ENCODE data around the gene HNRNPL.
"Not testable (repeated sequence)": the region's sequence is repeated elsewhere in the genome, so short reads cannot be mapped to it uniquely, and the experiment has no call there.

HNRNPL gene

DNA sequence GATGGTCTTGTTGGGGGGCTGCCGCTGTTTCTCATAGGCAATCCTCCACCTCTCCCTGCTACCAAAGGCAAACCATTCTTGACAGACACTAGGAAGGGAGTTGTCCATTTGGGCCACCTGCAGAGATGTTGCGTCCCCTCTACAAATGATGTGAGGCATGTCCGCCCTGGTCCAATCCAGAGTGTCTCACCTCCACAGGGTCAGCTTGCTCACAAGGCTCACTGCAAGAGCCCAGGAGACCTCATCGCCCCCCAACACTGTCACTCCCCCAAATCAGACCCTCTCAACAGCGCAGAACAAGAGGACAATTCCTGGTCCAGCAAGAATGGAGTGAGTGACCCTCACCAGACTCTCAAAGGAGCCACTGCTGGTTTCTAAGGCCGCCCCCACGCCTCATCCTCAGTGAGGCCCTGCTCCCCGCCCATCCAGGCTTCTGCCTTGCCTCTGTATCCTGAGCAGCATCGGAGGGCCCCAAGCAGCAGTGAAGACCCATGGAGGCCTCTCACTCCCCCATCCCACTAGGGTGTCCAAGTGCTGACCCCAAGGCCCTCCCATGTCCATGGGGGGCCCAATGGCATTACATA lies 6.5 kb downstream of the HNRNPL start:
- no peak for DNase-seq

DNA sequence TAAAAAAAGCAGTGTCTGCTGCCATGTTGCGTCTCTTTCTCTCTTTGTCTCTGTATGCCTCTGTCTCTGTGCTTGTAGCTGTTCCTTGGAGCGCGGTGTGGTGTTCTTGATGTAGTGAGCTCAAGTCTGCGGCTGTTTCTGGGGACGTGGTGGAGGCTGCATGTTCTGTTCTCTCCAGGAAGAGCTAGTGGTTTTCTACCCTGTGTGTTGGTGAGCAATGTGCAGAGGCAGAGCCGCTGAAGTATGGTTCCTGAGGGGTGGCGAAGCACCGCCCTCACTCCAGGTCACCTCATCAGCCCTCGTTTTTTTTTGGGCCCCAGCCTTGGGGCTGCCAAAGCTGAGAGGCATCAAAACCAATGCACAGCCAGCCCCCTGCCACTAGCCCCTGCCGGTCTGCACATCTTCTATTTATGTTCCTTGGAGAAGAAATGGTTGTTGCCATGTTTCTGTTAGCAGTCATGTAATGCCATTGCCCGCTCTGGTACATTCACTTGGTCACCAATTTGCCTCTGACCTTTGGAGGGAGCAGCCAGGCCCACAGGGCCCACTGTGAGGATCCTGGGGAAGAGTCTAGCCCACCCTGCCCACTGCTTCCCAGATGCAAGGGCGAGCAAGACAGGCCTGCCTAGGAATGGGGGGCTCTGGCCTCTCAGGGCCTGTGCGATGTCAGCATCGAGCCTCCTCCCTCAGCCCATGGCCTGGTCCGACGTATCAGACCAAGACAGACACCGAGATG lies 7.2 kb downstream of the HNRNPL start:
- peak in 1 of 2 donors; percentile 43 for DNase-seq

DNA sequence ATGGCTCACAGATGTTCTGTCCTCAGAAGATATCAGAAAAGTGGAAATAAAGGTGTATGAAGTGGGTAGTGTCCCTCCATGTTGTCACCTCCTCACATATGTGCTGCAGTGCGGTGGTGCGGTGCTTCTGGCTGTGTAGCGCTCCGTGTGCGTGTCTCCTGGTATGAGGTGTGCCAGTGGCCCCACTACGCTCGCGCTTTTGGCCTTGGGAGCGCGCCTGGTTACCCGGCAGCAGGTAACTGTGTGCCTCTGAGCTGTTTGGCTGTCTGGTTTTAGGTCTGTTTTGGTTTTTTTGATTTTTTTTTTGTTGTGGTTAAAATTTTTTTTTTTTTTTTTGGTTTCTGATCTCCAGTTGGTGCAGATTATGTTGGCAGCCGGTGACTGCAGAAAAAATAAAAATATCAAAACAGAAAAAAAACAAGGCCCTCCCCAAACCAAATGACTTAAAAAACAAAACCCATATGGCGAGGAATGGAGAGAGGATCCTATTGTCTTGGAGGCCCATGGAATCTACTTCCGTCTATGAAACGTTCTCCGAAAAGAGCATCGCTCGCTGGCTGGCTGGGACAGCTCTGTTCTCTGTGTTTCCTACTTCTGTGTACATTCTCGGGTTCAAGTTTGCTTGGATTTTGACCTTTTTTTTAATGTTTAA lies 7.9 kb downstream of the HNRNPL start:
- DNase-seq, result no peak

DNA sequence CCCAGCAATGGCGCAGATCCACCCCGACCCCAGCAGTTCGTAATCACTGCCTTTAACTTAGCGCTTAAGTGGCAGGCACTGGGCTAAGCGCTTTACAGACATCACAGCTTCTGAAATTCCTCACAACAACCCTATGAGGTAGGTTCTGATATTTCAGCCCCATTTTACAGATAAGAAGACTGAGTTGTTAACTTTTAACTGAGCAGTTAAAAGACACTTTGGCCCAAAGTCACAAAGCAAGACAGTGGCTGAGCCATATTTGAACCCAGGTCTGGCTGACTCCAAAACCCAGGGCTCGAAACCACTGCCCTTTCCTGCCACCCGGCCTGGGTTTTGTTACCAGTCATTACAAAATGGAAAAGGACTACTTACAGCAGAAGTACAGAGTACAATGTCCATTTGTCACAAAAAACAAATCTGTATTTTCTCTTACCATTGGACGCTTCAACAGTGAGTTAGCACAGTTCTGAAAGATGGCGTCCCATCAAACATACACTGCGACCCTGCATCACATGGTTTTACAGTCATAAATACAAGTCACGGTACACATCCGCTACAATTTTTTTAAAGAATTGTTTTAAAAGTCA lies 8.5 kb downstream of the HNRNPL start:
- DNase-seq, result no peak

DNA sequence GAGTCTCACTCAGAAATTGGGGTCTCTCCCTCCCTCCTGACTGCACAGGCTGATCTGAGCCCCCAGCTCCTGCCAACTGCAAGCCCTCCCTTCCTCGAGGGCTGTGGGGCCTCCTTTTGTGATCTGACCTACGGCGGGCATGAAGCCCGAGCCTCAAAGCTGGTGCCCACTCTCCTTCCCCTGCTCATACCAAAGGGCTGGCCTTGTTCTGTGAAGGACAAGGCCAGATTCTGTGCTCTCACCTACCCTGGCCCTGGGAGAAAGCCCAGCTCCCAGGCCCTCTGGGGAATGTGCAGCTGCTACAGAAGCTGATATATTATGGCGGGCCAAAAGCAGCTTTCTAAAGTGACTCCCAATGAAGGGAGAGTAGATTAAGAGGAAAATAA lies 9.2 kb downstream of the HNRNPL start:
- DNase-seq, result no peak

DNA sequence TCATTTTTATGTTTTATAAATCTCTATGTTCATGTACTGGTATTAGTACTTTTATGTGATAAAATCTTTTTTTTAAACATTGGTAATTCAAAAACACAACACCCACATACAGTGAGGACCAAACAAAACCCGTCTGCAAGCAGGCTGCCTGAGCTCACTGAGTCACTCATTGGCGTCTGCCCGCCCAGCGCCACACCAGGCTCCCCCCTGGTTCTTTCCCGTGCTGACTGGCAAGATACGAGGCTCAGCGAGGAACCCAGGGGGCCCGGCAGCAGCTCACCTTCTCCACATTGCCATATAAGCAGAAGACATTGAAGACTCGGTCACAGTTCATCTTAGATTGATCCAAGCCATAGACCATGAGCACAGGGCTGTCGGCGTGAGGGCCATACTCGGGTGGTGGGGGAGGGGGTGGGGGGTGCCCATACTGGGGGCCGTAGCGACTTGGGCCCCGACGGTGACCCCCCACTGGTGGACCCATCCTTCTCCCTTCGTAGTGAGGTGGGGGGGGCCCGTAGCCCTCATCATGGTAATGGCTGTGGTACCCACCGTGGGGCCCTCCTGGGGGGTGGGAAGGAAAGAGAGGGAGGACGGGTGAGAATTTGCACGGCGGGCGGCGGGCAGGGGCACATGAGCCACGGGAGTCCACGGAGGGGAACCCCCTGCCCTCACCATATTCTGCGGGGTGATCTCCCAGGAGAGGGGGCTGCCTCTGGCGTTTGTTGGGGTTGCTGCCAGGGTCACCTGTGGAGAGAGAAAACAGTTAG lies 9.8 kb downstream of the HNRNPL start:
- no peak for DNase-seq

DNA sequence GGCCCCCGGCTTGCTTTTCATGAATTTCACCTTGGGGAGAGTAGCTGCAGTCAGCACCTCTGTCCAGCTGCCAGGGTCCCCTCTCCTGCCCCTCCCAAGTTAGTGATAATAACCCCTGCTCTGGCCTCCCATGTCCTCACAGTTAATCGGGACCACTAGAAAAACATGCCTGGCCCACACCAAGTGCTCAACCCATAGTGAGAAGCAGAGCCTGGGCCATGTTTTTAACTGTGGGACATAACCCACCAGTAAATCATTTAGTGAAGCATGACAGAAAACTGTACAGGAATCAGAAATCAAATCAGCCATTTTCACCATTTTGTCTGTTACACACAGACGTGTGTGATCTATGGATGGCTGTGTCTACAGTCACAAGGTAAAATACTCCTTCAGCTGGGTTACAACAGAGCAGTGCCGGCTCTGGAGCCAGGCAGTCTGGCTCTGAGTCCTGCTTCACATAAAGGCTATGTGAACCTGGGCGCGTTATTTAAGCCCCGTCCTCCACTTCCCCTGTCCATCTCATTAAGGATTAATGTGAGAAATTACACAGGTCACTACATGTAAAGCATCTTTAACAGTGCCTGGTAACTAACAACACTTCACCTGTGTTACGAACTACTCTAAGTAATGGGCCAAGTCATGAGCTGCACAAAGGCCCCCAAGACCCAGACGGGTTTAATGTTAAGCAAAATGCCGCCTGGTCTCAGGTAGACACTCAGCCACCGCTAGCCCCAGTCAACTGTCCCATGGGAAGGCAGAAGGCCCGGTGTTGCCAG lies 10.6 kb downstream of the HNRNPL start:
- no peak for DNase-seq

DNA sequence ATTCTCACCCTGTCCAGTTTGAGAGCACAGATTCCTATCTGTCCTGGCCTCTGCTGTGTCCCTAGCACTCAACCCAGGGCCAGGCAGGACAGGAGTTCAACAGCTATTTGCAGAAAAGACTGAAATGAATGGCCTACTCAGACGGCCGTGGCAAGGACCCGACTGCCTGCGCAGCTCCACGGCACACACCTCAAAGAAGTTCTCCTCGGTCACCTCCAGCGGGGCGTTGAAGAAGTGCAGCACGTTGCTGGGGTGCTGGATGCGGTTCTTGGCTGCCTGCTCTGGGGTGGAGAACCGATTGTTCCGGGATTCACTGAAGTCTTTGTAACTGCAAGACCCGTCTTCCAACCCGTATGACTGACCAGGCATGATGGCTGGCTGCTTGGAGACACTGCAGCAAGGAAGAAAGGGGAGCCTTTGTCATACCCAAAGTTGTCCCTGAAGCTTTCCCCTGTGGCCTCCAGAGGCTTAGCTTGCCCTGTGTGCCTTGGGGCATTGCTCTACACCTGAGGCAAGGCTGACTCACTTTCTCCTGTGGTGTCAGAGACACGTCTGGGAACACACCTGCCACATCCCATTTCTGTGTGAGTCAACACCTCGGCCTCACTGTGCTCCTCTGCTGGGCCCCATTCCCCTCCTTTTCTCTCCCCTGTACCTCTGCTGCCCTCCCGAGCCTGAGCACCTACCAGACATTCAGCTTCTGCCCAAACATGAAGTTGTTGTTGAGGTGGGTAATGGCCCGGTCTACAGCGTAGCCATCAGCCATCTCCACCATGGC lies 11.4 kb downstream of the HNRNPL start:
- peak; percentile 40 to 58 for DNase-seq

DNA sequence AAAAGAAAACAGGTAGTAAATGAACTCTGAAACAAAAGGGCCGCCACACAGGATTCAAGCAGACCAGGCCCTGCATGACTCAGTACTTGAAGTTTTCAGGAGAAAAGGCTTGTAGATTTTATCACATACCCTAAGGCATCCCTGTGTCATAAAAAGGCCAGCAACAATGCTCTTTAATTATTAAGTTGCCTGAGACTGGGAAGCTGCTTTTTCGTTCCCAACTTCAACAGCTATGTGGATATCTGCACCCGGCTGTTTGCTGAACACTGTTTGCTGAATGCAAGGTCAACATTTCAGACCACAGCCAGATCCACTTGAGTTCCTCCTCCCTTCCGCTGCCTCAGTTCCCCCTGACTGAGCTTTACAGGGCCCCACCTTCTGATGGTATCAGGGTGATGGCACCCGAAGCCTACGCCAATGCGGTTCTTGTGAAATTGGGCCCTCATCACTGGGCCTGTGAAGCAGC lies 12.1 kb downstream of the HNRNPL start:
- no peak for DNase-seq

DNA sequence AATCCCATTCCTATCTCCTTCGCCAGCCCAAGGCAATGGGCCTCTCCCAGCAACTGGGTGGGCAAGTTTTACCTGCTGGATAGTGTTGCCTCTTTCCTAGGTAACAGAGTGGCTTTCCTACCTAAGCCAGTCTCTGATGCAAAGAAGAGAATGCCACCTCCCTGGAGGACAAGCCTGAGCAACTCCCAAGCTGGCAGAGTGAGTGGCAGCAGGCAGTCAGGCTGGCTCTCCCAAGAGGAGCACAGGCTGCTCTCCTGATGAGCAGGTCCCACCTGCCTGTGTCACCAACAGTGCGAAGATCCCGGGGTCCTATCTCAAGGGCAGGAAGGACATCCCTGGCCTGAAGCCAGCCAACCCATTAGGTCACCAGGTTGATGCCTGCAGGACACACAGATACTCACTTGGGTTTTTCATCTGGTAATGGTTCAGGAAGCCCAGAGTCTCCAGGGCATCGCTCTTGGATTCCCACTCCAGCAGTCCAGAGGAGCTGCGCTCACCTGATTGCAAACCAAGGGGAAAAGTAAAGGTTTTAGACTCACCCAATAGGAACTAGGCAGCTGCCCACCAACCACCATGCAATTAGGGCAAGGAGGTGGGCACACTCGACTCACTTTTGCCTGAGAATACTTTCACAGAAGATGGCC lies 12.7 kb downstream of the HNRNPL start:
- no peak for DNase-seq

DNA sequence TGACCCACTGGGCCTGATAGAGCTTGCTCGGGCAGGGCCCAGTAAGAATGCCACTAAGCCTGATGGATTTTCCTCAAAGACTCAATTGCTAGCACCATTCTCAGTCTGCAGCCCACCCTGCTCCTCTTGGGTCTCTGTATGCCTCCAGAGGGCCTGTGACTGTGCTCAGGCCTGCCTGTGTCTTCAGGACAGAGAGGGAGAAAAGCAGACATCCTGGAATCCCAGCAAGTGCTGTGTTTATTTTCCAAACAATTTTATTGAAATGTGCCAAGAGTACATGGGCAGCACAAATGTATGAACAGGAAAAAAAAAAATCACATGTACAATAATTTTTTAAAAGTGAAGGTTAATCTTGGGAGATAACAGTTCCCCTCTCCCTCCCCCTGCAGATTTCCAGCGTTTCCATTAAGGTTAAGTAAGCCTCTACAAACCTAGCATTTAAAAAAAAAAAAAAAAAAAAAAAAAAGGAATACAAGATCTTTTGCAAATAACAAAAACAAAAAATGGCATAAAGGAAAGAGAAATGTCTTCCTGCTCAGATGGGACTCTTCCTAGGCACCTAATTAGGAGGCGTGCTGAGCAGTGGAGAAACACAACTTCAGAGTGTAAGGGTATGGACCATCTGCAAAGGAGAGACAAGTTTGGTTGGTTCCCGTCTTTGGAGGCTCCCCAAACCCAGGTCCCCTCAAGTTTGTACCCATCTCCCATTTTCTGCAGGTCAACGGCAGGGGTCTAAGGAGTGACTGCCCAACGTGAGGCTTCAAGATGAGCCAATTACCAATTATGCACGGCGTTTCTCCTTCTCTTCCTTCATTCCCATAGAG lies 13.4 kb downstream of the HNRNPL start:
- no peak for DNase-seq

DNA sequence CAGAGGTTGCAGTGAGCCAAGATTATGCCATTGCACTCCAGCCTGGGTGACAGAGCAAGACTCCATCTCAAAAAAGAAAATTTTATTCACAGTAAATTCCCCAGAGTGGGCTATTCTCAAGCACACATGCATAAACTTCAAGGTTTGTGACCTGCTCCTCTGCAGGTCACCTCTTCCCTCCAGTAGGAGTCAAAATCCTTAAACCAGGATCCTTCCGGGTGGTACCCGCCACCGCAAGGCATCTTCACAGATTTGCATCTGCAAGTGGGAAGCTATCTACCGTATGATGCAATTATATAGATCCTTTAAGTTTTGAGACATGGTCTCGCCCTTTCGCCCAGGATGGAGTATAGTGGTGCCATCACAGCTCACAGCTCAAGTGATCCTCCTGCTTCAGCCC lies 15.2 kb downstream of the HNRNPL start:
- DNase-seq, result no peak

DNA sequence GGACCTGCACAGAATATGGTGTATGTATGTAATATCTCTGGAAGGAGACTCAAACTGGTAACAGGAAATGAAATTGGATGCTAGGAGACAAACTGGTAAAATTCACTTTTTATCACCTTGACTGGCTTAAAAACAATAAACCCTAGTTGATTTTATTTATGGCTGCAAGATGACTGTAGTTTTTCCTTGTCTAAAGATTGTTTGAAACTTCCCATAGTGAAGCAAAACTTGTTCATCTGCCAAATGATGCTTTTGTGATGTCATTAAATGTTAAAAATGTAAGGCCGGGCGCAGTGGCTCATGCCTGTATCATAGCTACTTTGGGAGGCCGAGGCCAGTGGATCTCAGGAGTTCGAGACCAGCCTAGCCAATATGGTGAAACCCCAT lies 15.7 kb downstream of the HNRNPL start:
- DNase-seq, result no peak

DNA sequence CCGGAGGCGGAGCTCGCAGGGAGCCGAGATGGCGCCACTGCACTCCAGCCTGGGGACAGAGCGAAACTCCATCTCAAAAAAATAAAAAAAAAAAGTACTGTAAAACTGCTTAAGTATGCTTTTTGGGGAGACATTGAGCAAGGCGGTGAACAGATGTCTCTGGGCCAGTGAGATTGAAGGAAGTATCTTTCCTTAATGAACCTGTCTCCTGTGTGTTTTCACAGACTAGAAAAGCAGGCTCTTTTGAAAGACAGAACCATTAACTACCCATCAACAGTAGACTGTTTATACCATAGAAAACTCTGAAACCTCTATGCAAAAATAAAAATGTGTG lies 16.7 kb downstream of the HNRNPL start:
- no peak for DNase-seq

DNA sequence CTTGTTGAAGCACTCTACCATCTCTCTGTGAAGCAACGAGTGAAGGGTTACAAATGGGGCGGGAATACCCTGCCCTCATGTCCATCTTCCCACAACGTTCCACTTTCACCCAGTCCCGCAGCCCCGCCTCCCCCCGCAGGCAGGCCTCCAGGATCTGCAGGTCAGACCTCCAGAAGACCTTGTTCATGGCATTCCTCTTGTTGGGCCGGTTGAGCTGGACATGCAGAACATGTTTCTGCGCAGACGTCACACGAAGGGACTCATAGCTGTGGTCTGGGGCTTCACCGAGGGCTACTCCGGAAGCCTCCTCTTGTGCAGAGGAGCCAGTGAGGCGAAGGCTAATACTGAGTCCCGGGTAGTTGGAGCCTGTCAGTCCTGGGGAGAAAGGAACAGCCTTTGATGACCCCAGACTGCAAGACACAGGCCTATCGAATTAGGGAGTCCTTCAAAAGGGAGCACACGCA lies 18.6 kb downstream of the HNRNPL start:
- DNase-seq, result no peak

DNA sequence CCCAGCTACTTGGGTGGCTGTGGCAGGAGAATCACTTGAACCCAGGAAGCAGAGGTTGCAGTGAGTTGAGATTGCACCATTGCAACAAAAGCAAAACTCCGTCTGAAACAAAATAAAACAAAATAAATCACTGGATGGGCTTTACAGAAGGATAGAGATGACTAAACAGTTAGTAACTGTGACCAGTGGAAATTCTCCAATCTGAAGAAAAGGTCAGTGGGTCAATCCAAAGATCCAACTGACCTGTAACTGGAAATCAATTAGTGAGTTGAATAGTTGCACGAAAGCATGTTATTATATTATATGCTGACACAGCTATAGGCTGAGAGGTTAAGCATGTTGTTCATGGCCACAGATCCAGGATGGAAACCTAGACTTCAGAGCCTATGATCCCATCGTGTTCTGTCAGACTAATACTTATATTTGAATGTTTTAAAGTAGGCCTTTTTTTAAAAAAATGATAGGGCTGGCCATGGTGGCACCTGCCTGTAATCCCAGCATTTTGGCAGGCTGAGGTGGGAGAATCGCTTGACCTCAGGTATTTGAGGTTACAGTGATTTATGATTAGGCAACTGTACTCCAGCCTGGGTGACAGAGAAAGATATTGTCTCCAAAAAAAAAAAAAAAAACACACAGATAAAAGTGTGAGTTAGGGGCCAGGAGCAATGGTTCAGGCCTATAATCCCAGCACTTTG lies 19.6 kb downstream of the HNRNPL start:
- no peak for DNase-seq

DNA sequence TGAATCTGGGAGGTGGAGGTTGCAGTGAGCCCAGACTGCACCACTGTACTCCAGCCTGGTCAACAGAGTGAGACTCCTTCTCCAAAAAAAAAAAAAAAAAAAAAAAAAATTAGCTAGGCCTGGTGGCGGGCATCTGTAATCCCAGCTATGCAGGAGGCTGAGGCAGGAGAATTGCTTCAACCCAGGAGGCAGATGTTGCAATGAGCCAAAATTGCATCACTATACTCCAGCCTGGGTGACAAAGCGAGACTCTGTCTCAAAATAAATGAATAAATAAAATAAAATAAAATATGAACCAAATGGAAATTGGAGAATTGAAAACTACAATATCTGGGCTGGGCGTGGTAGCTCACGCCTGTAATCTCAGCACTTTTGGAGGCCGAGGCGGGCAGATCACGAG lies 20.6 kb downstream of the HNRNPL start:
- not testable (repeated sequence) for DNase-seq

DNA sequence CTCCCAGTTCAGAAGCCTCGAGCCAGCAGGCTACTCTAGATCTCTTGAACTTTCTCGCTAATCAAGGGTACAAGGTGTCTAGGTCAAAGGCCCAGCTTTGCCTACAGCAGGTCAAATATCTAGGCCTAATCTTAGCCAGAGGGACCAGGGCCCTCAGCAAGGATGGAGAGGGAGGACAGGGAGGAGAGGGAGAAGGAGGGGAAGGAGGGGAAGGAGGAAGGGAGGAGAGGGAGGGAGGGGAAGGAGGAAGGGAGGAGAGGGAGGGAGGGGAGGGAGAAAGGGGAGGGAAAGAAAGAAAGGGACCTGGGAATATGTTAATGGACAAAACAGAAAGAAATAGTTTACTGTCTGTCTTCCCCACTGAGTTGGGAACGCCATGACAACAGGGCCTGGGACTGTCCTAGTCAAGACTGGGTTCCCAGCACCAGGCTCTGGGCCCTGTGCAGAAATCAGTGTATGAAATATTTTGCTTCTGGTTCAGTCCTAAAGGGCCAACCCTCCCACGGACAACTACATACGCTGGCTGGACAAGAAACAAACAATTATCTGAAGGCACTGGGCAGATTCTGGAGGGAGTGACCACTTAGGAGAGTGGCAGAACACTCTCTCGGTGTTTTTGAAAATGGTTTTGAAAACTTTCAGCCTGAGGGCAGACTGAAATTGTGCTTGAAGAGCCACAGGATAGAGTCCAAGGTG lies 22.8 kb downstream of the HNRNPL start:
- no peak for DNase-seq

DNA sequence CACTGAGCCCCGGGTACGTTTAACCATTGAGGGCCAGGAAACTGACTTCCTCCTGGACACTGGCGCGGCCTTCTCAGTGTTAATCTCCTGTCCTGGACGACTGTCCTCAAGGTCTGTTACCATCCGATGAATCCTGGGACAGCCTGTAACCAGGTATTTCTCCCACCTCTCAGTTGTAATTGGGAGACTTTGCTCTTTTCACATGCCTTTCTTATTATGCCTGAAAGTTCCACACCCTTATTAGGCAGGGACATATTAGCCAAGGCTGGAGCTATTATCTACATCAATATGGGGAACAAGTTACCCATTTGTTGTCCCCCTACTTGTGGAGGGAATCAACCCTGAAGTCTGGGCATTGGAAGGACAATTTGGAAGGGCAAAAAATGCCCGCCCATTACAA lies 23.9 kb downstream of the HNRNPL start:
- DNase-seq, result not testable (repeated sequence)

All from stimulated activated CD4-positive, alpha-beta T cell treated with anti-CD3 and anti-CD28 coated beads, Interleukin-2, amount 100 ng/mL, for 48 hours (primary cell).